HG03175 (cell line): ENCODE results near the gene IL2RG.

ENCODE experiments used
- ATAC-seq: cut with Tn5 transposase; IDR thresholded peaks from one replicate; pipeline ENCODE4 v1.9.1; 2021; ENCODE audit warnings: mild to moderate bottlenecking, moderate library complexity; ENCODE audit not compliant: unreplicated experiment

The IL2RG gene

DNA sequence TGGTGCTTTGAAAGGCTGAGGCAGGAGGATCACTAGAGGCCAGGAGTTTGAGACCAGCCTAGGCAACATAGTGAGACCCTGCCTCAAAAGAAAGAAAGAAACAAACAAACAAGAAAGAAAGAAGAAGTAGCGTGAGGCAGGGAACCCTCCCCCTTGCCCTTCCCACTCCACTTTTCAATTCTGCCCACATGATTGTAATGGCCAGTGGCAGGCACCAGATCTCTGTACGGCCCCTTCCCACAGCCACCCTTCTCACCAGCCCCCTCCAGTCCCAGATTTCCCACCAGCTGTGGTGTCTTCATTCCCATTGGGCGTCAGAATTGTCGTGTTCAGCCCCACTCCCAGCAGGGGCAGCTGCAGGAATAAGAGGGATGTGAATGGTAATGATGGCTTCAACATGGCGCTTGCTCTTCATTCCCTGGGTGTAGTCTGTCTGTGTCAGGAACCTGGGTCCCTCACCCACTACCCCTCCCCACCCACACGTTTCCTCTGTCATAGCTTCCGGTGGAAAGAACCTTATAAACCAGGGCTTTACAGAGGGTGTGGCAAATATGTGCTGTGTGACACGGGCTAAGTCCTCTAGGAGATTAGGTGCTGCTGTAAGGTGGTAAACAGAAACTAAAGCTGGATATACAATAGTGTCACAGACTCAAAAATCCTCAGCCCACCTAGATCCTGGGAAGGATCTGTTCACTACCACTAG, at the start of gene IL2RG:
IL2RG (minus strand) TSS at position 437 of the 703 bp plus-strand sequence; CDS start at position 399, 38 bp downstream.
- ATAC-seq = peak; percentile 89

DNA sequence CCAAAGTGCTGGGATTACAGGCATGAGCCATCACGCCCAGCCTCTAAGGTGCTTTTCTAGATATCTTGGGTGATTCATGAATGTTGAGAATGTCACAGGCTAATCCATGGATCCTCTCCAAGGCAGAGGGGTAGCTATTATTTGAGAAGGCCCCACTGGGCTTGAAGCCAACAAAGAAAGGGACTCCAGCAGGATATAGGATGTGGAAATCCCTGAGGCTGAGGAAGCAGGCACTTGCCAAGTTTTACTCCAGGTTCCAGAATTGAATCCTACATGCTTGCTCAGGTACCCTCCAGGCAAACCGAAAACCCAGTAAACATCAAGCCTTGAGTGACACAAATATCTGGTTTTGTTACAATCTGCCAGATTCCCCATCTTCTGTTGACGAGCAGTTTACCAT, 49.1 kb upstream of the IL2RG start:
- no peak for ATAC-seq

DNA sequence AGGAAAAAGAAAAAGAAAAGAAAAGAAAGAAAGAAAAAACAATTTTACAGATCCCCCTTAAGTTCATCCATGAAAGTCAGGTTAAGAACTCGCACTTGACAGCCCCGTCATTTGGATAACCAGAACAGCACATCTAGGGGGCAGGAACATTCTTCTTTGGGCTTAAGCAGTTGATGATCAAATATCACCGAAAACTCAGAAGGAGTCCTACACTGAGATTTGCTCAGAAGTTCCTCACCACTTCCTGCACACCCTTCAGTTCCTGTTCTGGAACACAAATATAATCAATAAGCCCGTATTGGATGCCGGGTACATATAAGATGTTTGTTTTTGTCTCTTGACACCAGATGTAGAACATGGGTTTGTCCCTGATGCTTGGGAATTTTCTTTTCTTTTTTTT, 48.0 kb upstream of the IL2RG start:
- ATAC-seq = no peak

GRCh38 chrX:71158603-71159002, 47.2 kb upstream of the IL2RG start:
- no peak for ATAC-seq

- no peak for ATAC-seq
These were observed 43.3 kb upstream of the IL2RG start for GRCh38 chrX:71154641-71155040.

- ATAC-seq = no peak
These were observed 42.8 kb upstream of the IL2RG start for GRCh38 chrX:71154196-71154595.

GRCh38 chrX:71151366-71151765, 40.0 kb upstream of the IL2RG start:
- no peak for ATAC-seq

- ATAC-seq = no peak
These were observed 36.9 kb upstream of the IL2RG start for GRCh38 chrX:71148278-71148663.

DNA sequence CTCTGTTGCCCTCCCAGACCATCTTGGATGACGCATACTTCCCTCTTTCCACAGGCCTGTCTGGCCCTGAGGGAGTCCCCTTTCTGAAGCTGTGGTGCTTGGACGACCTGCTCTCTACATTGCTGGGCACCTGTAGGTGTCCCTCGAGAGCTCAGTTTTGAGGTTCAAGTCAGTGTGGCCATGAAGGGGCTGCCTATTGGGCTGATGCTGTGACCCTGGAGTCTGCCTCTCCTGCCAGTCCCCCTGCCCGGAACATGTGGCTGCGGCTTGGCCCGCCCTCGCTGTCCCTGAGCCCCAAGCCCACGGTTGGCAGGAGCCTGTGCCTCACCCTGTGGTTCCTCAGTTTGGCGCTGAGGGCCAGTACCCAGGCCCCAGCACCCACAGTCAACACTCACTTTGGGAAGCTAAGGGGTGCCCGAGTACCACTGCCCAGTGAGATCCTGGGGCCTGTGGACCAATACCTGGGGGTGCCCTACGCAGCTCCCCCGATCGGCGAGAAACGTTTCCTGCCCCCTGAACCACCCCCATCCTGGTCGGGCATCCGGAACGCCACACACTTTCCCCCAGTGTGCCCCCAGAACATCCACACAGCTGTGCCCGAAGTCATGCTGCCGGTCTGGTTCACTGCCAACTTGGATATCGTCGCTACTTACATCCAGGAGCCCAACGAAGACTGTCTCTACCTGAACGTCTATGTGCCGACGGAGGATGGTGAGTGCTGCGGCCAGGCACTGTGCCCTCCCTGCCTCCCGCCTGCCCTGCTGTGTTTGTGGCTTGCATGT, 36.3 kb upstream of the IL2RG start:
- ATAC-seq = no peak

- no peak for ATAC-seq
These were observed 33.3 kb upstream of the IL2RG start, which contains the start of gene NLGN3 for GRCh38 chrX:71144651-71145050. NLGN3 (plus strand) TSS chrX:71144841; CDS start chrX:71147750, 2,909 bp downstream.

DNA sequence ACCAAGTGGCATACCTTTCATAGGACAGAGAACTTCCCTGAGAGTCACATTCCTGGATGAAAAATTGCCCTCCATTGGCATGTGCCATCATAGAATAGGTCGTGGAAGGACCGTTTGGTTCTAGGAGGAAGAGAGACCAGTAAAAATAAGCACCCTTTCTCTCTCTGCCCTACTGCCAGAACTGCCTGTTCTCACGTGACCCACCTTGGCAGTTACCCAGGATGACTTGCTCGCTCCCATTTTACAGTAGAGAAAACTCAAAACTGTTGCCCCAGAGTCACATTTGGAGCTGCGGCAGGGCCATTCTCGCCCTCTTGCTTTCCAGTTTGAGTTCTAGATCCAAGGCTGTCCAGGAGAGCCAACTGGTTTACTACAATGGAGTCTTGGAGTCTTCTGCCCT, 32.1 kb upstream of the IL2RG start:
- no peak for ATAC-seq

DNA sequence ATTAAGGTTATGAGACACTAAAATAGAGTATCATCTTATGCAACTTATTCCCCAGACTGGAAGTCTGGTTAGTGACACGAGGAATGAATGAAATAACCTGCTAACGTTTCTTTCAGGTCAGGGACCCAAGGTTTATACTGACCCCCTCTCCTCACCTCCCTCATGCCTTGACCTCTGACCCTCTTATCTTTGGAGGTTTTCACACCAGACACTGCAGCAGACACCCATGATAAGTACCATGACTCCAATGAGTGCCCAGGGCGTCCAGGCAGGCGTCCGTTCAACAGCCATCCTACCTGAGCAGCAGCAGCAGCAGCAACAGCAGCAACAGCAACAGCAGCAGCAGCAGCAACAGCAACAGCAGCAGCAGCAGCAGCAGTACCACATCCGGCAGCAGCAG, 29.1 kb upstream of the IL2RG start:
- no peak for ATAC-seq

GRCh38 chrX:71131510-71131909, 20.1 kb upstream of the IL2RG start:
- ATAC-seq = no peak

DNA sequence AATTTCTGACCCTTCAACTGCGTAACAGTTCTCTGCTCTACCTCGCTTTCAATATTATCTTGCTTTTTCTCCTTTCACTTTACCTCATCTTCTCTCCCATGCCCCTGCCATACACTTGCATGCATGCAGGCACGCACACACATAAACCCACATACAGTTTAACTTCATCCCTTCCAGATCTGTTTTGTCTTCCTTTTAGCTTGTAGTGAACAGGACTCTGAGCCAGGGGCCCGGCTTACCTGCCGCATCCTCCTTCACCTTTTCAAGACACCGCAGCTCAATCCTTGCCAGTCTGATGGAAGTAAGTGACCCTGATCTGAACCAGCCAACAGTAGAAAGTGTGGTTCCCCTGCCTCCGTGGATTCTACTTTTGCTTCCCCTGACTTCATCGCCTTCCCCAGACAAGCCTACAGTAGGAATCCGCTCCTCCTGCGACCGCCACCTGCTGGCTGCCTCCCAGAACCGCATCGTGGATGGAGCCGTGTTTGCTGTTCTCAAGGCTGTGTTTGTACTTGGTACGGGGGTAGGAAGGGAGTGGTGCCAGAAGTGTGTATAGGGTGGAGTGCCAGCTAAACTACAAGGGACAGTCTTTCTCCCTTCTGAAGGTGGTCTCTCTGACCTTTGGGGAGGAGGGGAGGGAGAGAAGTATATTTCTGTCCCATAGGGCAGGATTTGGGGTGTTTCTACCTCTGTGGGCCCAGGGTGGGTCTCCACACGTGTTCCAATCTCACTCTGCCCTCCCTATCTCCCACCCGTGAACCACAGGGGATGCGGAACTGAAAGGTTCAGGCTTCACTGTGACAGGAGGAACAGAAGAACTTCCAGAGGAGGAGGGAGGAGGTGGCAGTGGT, 17.8 kb upstream of the IL2RG start:
- ATAC-seq = no peak

GRCh38 chrX:71128166-71128833, 16.9 kb upstream of the IL2RG start:
- no peak for ATAC-seq

DNA sequence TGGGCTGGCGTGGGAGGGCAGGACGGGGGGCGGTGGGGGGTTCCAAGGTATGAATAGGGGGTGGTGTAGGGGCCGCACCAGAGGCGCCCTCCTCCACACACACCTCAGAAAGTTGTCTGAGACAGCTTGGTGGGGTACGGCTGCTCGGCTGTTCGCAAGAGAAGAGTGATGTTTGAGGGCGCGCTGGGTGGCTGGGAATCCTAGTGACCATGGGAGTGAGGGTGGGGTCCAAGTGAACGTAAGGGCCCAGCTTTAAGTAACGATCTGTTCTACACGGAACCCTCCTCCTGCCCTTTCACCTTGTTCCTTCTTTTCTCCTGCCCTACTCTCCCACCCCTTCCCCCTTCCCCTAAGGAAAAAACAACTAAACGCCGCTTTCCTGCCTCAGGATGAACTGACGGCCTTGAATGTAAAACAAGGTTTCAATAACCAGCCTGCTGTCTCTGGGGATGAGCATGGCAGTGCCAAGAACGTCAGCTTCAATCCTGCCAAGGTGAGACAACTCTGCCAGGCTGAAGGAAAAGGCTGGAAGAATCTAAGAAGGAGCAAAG, 7.7 kb upstream of the IL2RG start:
- ATAC-seq = peak; percentile 17

DNA sequence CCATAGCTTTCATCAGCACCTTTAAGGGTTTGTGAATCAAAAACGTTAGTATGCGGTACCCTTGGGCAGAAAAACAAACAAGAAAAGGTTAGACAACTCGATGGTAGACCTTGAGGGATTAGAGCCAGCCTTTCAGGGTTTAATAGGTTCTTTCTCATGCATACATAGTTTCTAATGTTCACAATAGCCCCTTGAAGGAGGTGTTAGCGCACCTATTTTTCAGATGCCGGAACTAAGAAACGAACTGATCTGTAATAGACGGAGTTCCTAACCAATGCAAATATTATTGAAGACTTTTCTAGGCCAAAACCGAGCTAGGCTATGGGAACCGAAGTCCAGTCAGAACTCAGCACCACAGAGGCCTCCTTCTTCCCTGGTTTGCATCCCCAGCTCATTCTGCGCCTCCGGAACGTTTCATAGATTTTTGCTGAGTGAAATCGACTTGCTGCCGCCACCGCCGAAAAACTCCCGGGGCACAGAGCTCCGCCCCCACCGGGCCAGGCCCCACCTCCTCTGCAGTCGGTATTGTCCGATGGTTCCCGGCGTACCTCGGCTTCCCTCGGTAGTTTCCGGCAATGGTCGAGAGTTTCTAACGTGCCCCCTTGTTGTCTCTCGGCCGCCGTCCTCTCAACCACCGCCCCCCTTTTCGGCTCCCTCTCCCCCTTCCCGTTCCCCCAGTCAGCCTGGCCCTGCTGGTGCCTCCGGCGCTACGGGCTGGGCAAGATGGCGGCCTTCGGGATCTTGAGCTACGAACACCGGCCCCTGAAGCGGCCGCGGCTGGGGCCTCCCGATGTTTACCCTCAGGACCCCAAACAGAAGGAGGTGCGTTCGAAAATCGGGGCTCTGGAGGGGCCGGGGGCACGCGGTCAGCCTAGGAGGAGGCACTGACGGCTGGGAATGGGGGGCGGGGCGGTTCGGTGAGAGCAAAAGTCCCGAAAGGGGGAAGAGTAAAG, 6.9 kb upstream of the IL2RG start, which contains the start of gene MED12:
MED12 (plus strand) TSS at position 565 of the 953 bp plus-strand sequence; CDS start at position 724, 159 bp downstream.
- ATAC-seq = peak; percentile 94

- ATAC-seq = no peak
These were observed 6.0 kb upstream of the IL2RG start for GRCh38 chrX:71117358-71117757.

- ATAC-seq = peak; percentile 20
These were observed 599 bp upstream of the IL2RG start for GRCh38 chrX:71111921-71112431.
